NCI-H2227 (cell line): ENCODE data around the gene TRAF3.
"Not testable (repeated sequence)": the region's sequence is repeated elsewhere in the genome, so short reads cannot be mapped to it uniquely, and the experiment has no call there.

ENCODE experiments used
- DNase-seq: peaks from one replicate; lab custom pipeline; 2025; ENCODE audit not compliant: unreplicated experiment; lab: John Stamatoyannopoulos, UW

TRAF3 gene

DNA sequence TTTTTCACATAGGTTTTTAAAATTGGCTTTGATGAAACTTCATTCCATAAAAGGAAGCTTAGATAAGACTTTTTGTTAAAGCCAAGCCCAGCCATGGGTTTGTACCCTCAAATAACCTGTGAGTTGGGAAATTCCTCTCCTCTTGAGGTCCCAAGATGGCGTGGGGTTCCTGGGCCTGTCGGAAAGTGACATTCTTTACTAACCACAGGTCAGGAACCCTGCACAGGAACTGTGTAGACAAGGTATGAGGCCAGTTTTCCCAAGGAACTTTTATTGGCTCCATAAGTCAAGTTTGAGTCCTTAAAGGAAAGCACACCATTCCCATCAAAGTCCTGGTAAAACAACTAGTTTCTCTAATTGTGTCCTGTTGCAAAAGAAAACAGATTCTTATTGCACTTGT lies 80.2 kb downstream of the TRAF3 start:
- DNase-seq = no peak

DNA sequence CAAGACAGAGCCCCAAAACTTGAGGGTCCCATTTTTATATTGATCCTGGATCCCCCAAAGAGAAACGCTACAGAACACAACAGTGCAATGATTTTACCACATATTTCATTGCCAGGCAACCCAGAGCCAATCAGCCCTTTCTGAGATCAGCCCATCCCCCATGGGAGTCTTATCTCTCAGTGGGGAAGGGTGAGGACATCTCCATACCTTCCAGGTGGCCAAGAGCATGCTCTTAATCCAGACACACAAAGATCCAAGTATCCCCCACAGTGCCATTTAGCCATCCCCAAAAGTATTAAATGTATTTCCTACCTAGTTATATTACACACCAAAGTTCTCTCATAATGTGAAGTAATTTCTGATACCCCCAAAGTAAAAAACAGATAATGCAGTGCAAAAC lies 82.7 kb downstream of the TRAF3 start:
- no peak for DNase-seq

DNA sequence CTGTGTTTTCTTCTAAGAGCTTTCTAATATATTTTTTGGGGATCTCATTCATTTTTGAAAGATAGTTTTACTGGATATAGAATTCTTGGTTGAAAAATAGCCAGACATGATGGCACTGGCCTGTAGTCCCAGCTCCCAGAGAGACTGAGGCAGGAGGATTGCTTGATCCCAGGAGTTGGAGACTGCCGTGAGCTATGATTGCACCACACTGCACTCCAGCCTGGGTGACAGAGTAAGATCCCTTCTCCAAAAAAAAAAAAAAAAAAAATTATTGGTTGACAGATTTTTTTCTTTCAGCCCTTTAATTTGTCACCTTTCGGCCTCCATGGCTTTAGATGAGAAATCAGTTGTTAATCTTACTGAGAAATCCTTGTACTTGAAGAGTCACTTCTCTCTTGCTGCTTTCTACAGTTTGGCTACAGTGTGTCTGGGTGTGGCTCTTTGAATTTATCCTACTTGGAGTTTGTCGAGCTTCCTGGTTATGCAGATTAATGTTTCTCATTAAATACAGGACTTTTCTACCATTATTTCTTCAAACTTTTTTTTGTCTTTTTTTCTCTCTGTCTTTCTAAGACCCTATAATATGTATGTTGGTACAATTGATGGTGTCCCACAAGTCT lies 85.0 kb downstream of the TRAF3 start:
- DNase-seq = no peak

DNA sequence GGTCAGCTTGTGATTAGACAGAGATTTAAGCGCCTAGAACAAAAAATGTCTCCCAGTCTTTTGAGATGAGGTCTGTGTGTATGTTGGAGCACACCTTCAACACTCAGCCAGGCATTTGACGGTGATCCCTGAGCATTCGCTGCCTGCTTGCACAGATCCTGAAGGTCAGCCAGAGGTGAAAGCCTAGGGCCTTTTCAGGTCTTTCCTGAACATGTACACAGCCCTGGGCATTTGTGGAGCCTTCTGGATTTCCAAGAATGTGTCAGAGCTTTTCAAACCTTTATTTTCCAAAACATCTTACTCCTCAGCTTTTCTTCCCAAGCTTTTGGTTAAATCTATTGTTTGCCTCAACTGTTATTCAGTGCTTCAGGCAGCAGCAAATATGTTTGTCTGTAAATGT lies 86.1 kb downstream of the TRAF3 start:
- DNase-seq = no peak

DNA sequence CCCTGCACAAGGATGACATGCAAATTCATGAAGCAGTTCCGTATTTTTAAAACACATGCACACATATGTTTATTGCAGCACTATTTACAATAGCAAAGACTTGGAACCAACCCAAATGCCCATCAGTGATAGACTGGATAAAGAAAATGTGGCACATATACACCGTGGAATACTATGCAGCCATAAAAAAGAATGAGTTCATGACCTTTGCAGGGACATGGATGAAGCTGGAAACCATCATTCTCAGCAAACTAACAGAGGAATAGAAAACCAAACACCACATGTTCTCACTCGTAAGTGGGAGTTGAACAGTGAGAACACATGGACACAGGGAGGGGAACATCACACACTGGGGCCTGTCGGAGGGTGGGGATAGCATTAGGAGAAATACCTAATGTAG lies 88.7 kb downstream of the TRAF3 start:
- not testable (repeated sequence) for DNase-seq

DNA sequence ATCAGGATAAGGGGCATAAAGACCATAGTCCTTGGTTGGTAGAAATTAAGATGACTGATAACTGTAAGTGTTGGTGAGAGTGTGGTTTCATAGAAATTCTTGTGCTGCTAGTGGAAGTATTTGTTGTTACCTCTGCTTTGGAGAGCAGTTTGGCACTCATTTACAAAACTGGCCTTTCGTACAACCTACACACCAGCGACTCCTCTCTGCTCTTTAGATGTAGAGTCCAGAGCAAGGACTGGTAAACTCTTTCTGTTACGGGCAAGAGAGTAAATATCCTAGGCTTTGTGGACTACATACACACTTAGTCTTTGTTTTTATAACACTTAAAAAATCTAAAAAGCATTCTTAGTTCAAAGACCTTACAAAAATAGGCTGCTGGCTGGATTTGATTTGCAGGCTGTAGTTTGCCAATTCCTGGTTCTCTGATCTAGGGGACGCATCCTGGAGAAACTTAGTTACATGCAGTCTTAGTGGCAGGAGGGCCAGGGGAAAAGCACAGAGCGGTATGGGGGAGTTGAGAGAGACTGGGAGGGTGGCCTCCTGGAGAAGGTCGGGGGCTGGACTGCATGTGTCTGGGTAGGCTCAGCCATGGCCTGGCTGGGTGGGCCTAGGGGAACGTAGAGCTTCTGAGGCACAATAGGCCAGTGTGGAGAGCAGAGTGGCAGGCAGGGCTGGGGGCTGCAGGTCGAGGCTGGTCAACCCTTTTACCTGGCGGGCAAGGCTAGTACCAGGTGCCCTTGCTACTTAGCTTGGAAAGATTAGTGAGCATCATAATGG lies 89.9 kb downstream of the TRAF3 start:
- DNase-seq = no peak

DNA sequence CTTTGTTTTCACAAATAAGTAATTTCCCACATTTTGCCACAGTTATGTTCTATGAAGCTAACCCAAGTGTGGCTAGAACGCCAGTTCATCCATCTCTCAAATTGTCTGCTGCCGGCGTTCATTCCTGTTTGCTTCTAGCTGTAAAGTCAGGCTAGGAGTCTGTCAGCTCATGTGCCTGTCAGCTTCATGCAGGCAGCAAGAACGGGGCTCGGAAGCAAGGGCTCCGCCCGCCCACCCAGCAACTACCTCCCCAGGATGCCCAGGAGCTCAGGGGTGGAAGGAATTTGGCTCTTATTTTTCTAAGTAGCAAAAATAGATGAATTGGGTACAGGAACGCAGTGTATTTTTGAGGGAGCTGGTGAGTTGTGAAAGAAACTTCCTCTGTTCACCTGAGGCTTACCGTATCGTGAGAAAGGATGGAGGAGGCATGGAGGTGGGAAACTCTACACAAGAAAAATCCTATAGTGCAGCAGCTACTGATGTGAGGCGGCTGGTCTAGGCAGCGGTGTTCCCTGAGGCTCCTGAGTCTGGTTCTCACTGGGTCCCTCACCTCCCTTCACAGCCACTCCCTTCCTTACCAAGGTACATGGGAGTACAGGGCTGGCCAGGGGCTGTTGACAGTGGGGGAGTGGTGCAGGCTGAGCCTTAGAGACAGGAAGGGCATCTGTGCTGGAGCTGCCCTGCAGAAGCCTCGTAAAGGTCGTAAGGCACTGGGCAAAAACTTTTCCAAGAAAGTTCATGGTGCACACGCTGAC lies 90.8 kb downstream of the TRAF3 start:
- no peak for DNase-seq

DNA sequence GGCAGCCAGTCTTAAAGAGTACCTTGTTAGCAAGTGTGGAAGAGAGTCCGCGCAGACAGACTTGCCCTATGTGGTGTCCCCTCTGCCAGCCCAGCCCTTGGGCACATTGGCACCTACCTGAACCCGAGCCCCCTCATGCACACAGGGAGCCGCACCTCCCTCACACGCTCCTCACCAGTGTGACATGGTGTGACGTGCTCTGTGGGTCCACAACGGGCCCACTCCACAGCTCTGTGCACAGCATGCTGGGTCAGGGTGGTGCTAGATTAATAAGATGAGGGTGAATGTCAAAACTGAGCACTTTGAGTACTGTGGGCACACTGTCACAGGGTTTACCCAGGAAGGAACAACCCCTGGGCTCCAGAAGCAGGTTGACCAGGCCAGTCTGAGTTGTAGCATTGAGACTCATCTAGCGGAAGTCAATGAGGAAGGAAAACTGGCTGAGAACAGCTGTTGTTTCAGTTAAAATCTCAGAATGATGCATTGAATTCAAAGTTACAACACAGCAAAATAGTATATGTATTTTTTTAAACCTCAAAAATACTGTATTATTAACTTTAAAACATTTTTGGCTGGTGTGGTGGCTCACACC lies 91.8 kb downstream of the TRAF3 start:
- no peak for DNase-seq

DNA sequence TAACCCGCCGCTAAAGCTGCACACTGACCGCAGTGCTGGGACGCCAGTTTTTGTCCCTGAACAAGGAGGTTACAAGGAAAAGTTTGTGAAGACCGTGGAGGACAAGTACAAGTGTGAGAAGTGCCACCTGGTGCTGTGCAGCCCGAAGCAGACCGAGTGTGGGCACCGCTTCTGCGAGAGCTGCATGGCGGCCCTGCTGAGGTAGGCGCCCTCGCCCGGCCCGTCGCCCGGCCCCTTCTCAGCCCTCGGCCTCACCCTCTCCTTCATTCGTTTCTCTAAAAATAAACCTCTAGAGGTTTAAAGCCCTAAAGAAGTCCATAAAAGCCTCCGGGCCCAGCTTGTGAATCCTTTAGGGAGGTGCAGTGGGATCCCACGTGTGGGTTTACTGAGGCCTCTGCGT lies 93.0 kb downstream of the TRAF3 start:
- no peak for DNase-seq

DNA sequence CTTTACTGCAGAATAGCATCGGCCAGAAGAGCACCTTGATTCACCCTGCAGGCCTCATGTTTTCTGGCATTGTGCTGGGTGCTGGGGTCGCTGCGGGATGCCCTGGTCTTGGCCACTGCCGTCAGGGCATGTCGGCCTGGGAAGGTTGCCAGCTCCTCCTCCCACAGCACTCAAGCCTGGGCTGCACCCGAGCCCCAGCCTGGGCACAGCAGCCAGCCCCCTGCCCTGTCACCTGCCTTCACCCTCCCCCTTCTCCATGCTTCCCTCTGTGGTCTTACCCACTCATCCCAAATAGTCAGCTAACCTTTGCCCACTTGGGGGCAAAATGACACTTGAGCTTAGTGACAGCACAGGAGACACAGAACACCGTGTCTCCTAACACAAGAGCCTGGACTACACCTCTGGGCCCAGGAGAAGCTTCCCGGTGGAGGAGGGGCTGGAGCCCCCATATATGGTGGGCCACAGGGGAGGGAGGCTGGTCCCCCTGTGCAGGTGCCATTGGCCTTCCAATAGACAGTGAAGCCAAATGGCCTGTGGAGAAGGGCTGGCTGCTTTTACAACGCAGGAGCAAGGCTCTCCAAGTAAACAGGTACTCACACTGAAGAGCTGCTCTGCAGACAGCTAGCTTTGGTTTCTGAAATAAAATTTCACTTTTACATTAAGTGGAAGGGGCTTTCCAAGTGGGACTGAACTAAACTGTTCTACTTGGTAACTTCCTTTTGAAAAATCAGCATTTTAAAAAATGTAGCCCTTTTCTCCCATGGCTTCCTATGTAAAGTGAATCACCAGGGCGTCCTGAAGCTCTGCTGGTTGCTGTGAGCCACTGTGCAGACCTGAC lies 94.0 kb downstream of the TRAF3 start:
- no peak for DNase-seq

DNA sequence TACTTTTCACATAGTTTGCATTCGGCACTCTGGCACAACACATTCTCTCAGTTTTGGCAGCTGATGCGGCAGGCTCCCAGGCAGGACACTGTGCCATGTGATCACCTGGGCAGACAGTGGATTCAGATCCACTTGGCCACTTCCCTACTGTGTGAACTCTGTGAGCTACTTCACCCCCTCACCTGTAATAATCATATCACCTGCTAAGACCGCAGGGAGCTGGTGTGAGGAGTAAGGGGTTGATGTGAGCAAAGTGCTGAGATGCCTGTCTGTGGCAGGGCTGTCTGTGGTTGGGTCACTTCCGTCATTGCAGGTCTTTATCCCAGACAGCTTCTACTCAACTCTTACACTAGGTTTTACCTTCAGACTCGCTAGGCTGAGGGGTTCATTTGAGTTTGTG lies 94.8 kb downstream of the TRAF3 start:
- no peak for DNase-seq

DNA sequence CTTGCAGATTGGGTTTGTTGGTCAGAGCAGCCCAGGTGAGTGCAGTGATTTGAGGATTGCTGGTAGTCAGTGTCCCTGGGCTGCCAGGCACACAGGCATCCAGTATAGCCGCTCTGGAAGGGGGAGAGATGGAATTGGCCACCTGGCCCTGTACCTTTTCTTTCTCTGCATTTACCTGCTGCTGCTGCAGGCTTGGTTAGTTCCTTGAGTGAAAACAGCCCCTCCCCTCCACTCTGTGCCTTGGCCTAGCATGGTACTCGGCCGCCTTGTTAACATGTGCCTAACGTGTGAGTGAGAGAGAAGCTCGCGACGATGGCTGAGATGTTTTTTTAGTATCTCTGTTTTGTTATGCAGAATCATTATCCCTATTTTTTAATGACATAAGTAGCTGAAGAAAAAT lies 95.9 kb downstream of the TRAF3 start:
- no peak for DNase-seq

DNA sequence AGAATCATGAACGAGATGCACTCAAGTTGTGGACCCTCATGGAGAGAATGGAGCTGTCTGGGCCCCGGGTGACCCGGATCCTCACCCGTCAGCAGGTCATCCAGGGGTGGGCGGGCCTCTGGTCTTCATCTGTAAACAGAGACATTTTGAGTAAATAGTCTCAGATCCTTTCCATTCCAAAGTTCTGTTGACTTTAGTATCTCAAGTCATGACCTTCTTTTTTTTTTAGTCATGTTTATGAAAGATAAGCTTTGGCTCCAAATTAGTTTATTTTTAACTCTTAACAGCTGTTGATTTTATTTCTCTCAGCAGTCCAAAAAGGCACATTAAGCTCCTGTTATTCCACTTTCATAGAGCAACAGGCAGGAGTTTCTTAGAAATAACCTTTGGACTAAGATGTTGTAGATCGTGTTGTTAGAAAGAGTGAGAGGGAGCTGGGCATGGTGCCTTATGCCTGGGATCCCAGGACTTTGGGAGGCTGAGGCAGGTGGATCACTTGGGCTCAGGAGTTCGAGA lies 96.4 kb downstream of the TRAF3 start:
- DNase-seq = no peak

DNA sequence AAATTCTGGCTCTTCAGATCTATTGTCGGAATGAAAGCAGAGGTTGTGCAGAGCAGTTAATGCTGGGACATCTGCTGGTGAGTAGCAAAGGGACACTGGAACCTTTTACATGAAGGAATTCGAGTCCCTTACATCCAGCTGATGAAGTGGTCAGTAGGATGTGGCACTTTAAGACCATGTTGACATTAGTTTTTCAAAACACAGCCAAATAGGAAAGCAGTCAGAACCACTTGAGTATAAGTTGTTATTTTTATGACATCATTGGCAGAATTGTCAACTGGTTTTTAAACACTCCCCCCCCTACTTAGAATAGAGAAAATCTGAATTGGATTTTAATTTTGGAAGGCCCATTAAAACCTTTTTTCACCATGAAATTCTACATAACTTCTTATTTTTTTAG lies 98.4 kb downstream of the TRAF3 start:
- no peak for DNase-seq

DNA sequence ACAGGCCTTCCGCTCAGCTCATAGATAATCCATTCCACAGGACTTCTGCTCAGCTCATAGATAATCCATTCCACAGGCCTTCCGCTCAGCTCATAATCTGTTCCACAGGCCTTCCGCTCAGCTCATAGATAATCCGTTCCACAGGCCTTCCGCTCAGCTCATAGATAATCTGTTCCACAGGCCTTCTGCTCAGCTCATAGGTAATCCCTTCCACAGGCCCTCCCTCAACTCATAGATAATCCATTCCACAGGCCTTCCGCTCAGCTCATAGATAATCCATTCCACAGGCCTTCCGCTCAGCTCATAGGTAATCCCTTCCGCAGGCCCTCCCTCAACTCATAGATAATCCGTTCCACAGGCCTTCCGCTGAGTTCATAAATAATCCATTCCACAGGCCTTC lies 100.3 kb downstream of the TRAF3 start:
- not testable (repeated sequence) for DNase-seq

DNA sequence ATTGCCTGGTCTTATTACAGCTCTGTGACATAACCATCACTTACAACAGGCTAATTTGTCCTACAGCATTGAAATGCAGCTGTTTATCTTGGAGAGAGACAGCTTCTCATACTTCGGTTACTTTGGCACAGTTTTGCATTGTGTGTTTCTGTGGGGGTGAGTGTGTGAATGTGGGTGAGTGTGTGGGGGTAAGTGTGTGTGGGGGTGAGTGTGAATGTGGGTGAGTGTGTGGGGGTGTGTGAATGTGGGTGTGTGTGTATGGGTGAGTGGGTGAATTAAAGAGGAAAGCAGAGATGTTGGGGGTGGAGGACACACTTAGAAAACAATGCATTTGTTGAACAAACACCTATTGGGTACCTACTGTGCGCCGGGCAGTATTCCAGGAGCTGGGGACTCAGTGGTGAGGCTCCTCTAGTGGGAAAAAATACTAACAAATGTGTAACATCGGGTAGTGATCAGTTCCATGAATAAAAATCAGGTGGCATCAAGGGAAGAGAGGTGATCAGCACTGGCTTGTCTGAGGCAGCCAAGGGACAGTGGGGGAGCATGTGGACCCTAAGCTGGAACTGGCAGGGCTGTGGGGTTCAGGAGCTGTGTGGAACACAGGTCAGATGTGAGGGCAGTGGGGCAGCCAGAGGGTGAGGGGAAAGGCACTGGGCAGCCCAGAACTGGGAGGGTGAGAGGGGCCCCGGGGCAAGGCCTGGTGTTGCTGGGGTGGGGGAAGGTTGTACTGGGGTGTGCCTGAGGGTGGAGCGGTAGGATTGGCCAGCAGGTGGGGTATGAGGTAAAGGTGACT lies 101.1 kb downstream of the TRAF3 start:
- DNase-seq = no peak

DNA sequence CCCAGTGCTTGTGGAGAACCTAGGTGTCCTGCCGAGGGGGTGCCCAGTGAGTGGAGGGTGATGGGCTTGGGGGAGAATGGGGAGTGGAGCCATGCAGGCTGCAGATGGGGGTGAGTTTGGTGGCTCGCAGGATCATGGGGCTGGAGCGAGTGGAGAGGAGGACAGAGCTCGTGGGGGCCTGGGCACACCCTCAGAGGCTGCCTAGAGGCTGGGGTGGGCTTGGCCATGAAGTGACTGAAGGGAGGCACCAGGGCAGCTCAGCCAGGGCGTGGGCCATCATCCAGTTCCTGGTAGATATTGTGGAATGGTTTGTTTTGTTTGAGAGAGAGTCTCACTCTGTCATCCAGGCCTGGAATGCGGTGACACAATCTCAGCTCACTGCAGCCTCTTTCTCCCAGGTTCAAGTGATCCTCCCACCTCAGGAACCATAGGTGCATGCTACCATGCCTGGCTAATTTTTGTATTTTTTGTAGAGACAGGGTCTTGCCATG lies 101.8 kb downstream of the TRAF3 start:
- no peak for DNase-seq

DNA sequence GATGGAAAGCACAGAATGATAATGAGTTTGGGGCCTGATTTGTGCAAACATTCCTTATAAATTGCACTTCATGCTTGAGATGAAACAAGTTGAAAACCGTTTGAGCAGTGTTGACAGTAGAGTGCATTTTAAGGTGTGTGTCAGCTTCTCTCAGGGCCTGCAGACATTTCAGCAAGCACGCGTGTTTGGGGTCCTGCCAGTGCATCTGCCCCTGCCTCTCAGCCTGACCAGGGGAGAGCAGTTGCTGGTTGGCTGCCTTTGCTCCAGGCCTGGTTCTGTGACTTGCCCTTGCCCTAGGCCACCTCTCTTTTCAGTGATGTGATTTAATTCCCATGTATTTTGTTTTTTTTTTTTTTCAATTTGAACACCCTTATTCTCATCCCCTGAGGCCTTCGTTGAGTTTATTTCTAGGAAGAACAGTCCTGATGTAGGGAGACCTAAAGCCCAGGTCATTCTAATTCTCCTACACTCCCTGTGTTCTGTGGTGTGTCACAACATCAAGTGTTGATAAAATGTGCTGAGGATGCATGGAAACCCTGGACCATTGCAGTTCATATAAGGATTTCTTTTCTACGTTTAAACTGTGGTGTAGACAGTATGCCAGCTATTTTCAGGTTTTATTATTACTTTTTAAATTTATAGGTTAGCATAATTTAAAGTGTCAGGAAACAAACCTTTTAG lies 105.1 kb downstream of the TRAF3 start:
- no peak for DNase-seq

DNA sequence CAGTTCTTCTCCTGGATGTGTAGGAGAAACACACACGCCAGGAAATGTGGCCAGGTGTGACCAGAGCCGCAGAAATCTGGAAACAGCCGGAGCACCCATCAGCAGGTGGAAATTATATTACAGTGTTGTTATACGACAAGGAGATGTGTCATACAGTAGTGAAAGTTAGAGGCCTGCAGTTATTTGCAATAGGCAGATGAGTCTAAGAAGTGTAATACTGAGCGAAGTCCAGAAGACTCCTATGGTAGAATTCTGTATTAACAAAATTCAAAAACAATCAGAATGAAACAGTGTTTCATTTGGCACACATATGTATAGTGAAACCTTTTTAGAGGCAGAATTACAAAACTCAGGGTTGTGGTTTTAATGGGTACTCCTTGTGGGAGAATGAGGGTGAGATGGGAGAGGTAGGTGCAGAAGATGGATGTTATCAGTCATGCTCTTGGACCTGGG lies 105.9 kb downstream of the TRAF3 start:
- DNase-seq = no peak
